ENCODE measurements around the gene TTC21A.

Gene TTC21A

DNA sequence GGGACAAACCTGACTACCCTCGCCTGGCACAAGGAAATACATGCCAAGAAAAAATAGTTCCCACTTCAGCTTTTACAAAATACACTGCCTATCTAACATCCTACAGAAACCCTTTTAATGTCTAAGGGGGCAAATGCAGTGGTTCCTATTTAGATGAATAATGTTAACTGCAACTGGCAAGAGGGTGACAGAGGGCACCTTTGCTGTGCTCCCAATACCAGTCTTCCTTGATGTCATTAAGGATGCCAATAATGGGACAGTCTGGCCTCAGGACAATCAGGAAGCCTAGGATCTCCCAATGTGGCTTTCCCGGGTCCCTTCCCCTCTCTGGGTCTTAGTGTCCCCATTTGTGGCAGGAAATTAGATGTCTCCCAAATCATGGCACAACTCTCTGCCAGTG is 32.0 kb downstream of the TTC21A start:
- DNase-seq: peak in 1 of 2 donors; percentile 22

DNA sequence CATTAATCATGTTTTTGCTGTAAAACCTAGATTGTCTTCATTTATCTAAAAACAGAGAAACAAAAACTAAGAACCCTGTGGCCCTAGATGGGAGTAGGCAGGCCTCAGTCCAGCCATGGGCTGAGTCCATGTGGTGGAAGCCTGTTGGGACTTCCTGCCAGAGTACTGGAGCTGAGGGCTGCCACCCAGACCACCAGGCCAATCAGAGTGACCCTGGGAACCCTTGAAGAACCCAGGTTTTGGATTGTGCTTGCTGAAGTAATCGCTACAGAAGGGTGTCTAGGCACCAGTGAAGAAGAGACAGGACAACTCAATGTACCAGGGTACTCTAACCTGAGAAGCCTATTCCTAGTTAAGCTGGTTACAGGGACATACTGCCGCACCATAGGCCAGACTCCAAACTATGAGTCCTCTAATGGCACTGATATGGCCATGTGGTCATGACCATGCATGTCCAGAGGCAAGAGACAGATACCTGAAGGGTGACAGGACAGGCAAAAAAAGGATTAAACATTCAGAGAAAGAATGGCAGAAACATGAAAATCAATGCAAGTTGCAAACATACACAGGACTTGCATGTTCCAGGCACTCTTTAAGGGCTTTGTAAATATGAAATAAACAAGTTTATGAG is 33.0 kb downstream of the TTC21A start:
- DNase-seq: peak in 1 of 2 donors; percentile 15

DNA sequence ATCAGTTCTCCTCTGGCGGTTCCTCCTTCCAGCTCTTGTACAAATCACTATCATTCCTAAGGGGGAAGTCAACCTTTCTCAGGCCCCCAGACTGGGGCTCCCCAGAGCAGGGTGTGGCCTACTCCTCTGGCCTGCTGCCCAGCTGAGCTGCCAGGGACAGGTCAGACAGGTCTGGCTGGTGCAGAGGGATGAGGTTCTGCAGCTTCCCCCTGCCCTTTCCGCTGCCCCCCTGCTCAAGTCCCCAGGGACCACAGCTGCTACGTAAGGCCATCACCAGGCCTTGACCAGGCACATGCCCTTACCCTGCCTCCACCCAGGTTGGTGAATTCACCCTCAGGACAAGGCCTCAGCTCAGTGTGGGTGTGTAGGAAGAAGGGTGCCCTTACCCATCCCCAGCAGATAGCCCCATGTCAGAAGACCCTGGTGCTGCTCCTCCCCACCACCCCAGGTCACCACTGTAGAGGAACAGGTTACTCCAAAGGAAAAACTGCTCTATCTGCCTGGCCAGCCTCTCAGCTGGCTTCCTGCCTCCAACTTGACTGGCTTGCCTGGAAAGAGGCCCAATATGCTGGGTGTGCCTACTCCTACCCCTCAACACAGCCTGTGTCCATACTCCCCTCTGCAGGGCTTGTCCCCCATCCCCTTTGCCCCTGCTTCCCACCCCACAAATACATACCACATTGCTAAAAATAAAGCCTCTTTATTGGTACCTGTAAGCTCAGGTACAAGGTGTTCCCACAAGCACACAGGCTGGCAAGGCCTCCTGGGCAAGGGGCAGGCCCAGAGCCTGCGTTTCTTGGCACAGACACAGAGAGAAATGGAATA is 33.9 kb downstream of the TTC21A start:
- peak in 1 of 2 donors; percentile 51 for DNase-seq

DNA sequence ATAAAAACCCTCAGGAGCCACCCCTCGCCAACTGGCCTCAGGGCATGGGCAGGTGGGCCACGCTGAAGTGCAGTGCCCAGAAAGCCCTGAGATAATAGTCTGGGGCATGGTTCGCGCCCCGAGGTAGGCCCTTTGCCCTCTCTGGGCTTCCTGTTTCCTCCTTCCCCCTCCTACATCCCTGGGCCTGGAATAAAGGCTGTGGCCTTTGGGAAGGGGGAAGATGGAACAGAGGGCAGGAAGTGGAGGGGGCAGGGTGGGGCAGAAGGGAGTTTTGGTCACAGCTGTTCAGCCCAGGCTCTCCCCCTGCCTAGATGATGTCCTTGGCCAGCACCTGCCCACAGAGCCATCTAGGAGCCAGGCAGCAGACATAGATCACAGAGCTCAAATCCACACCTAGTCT is 34.6 kb downstream of the TTC21A start:
- DNase-seq: peak in 1 of 2 donors; percentile 13

DNA sequence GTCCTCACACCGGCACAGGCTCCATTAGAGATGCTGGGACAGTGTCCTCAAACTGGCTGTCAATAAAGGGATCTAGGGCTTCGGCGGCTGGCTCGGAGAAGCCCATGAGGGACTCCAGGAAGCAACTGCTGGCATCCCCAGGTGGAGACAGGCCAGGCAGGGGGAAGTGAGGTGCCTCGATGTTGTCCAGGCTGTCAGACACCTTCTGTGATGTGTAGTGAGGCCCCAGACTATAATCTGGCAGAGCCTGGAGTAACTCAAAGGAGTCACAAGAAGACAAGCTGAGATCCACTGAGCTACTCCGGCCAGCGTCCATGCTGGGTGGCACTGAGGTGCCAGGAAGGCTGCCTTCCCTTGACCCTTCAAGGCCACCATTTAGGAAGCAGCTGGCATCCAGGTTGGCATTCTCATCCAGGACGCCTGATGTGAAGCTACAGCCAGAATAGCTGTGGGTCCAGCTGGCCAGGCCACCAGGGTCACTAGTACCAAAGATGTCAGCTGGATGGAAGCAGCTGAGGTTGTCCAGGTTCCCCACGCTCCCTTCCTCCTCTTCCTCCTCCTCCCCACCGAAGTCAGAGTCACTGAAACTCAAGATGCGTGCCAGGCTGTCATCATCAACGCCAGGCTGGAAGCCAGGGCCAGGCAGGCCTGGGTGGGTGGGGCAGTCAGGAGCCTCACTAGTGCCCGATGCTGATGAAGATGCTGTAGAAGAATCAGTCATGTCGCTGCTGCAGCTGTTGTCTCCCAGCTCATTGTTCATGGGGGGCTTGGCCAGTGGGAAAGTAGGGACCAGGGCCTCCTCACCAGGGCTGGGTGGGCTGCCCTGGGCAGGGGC is 35.8 kb downstream of the TTC21A start:
- peak in 1 of 2 donors; percentile 11 for DNase-seq

DNA sequence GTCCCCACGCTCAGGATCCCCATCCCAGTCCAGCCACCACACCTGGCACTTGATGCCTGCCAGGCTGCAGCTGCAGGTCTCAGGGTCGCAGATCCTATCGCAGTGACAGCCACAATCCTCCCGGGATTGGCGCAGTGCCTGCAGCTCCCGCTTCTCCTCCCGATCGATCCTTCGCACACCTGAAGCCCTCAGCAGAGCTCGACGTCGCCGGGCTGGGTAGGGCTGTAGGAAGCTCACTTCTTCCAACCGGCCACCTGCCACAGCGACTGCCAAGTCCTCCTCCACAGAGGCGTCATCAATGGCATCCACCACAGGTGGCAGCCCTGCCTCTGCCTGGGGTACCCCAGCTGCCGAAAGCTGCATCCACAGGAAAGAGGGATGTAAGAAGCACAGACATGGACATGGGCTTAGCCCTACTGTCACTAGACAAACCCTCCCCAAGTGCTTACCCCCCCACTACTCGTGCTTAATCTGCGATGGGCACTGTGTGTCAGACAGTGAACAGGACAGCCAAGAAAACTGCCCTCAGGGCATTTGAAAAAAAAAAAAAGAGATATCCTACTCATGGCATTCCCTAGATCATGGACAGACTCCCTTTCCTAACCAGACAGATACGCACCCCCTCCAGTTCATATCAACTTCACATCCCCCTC is 36.7 kb downstream of the TTC21A start:
- DNase-seq: peak in 1 of 2 donors; percentile 12

DNA sequence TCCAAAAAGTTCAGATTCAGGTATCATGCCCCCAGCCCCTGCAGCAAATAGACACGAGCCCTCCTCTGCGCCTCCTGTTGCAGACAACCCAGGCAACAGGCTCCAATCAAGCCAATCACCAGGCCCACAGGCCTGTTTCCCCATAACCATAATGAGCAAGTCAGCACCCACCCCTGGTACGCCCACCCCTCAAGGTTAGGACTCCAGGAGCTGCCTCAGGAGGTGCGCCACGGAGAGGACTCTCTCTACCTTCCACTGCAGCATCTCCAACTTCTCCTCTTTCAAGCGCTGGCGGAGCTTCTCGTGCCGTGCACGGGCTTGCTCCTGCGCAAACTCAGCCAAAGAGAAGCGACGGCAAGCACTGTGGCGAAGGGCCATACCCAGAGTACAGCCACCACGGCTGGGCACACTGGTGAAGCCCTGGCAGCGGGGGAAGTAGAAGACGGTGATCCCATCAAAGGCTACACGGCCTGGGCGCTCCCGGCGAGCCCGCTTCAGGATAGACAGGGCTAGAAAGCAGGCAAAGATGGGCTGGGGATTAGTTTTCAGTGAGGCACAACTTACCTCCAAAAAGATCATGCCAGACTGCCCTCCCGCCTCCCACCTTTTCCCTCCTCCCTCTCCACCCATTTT is 37.4 kb downstream of the TTC21A start:
- peak in 1 of 2 donors; percentile 11 for DNase-seq

DNA sequence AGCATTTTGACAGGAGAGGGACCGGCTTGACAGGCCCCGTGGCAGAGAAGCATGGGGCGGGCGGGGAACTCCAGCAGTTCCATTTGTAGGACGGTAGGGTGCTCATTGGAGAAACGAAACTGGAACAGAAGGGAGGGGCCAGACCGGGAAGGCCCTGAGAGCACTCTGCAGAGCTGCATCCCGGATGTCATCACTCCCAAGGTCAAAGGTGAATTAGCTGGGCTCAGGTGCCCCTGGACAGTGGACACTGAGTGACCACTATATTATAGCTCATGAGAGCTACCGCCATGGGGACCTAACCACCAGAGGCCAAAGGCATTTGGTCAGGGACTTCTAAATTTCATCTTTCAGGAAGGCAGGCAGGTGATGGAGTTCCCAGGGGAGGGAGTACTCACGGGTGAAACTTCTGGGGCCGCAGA is 38.6 kb downstream of the TTC21A start:
- peak in 1 of 2 donors; percentile 60 for DNase-seq

DNA sequence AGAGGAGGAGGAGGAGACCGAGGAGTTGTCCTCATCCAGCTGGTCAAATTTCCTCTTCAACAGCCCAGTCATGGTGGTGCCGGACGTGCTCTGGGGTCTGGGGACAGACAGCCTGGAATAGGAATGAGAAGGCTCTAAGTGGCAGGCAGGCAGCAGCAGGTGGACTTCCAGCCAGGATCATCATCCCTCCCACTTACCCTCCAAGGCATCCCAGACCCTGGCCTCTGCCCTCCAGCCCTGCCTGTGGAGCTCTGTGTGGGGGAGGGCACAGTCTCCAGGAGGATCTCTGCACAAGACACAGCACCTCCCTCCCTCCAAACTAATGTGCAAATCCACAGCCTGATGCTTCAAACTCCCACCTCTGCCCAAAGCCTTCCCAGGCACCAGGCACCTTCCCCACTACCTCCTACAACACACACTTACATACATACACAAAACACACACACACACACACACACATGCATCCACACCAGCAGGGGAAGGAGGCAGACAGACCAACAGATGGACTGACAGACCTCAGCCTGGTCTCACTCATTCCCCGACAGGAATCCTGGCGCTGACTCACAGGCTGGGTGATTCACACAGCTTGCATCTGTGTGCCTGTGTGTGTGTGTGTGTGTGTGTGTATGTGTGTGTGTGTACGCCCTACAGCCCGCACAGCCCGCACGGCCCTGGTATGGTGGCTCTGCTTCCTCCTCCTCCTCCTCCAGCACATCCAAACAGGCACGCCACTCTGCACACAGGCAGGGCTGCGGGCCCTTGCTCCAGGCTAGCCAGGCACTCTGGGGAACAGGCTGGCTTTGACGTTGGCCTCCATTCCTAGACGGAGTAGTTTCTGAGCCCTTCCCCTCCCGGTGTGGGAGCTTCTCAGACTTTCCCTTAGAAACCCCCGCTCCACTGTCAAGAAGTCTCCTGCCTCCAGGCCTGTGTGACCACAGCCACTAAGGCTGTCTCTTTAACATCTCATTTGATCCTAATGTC is 39.4 kb downstream of the TTC21A start:
- peak; percentile 67 to 81 for DNase-seq

DNA sequence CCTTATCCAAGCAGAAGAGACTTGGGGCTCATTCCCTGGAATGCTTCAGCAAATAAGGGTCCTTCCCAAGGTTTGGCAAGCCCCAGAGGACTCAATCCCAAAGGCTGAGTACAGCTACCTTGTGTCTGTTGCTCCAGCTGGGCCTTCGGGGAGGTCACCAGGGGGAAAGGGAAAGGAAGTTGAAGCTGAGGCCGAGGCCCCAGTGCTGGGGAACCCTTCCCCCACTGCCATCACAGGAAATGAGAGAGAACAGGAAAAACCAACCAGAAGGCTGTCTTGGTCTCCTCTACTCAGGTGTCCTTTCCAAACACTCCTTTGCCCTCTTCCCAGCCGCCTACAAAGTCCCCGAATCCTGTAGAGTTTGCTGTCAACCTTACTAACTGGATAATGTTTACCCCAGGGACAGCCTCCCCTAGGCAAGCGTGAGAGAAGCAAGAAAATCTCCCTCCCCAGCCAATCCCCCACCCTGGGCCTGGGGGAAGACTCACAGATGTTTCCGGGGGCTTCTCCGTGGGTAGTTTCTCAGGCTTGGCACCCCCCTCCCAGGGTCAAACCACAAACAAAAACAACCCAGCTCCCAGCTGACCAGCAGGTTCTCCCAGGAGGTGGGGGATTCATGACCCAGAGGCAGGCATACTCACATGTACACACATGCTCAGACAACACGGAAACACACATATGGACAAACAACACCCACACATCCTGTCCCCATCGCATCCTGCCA is 40.4 kb downstream of the TTC21A start:
- DNase-seq: peak in 1 of 2 donors; percentile 63

DNA sequence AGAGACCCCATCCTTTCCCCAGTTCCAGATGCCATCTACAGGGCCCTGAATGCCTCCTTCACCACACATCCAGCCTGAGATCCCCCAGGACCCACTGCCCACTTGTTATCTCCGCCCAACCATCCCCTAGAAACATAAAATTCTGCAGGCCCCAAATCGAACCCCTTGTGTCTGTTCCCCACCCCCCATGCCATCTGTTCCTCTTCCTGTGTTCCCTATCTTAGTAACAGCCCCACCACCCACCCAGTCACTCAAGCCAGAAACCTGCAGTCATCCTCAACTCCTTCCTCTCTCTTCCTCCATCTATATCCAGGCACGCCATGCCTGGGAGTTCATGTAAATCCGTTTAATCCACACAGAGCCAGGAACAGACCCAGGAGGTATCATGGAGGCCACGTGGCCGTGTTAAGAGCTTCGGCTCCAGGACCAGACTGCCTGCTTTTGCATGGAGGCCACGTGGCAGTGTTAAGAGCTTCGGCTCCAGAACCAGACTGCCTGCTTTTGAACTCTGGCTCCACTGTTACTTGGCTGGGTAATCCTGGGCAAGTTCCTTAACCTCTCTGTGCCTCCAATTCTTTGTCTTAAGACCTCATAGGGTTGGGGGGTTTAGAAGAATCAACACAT is 41.1 kb downstream of the TTC21A start:
- DNase-seq: no peak

DNA sequence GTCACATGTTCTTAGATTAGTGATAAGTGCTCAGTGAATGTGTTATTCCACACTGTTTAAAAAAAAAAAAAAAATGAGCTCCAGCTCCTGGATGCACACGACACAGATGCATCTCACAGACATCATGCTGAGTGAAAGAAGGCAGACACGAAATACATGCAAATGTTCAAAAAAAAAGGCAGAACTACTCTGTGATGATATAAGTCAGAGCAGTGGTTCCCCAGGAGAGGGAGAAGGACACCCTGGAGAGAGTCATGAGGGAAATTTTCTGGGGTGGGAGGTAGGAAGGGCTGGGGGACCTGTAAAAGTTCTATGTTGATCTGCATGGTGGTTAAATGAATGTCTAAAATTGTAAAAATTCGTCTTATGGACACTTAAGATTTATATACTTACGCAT is 41.6 kb downstream of the TTC21A start:
- no peak for DNase-seq

DNA sequence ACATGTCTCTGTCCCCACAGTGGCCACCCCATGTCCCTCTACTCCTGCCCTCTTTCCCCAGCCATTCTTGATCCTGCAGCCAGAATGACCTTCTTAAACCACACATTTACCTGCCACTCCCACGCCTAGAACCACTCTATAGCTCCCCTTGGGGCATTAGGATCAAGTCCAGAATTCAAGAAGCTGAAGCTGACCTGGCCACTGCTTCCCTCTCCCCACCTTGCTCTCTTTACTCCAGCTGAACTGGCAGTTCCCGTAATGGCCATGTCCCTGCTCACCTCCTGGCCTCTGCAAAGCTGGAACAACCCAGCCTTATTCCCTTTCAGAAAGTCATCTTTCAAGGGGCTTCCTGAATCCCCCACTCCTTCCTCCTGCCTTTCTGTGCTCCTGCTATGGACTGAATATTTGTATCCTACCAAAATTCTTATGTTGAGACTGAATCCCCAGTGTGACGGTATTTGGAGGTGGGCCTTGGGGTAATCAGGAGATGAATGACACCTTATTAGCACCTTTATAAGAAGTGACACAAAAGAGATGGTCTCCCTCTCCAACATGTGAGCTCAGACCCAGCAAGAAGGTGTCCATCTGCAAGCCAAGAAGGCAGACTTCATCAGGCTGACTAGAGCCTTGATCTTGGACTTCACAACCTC is 42.1 kb downstream of the TTC21A start:
- DNase-seq: no peak

DNA sequence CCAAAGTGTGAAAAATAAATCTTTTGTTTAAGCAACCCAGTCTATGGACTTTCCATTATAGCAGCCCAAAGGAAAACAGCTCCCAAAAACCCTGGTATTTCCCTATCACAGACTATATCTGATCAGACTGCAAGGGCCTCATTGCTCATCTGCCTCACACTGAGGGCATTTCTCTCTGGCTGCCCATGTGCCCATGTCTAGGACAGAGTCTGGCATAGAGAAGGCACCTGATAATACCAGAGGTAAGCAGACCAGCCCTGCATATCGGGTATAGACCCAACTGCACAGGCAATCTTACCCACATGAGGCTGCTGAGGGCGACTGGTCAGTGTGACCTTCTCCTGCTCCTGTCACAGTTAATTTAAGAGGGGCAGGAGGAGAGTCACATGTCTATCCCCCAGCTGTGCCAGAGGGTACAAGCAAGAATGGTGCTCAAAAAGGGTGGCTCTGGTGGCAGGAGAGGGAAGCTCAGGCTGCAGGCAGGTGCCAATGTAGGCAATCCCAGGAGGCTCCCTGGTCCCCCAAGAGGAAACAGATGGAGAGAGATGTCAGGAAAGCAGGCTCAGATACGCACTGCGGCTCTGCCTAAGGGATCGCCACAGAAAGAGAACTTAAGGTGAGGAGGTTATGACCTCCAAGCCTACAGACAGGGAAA is 42.8 kb downstream of the TTC21A start:
- DNase-seq: no peak

DNA sequence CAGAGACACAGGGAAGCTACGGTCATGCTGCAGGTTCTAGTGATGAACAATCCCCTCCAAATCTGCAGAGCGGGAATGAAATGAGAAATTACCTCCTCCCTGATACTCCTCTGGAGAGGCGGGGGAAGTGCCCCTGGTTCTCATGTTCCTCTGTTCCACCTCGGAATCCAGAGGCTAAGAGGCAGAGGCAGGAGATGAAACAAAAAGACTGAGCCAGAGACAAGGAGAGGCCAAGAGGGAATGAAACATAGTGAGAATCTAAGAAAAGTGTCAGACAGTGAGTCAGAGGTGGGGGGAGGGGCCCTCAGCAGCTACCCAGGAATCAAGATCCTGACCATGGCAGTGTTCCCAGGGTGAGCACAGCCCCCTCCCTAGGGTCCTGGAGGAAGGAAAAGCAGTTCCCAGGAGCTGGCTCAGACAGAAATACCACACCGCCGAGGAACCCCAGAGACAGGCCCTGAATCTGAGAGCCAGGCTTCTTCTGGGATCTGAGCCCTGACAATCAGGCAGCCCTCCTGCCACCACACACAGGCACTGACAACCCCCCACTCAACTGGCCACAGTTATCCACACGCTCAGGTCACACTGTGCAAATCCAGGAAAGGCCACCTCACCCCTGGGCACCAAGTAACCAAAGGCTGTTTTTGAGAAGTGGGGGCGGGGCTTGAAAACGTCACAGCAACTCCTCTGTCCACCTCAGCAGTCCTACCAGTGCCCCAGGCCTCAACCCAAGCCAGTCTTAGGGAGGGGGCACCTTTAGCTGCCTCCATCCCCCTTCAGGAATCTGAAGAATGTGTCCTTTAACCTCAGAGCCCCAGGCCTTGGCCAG is 43.5 kb downstream of the TTC21A start:
- peak; percentile 63 to 66 for DNase-seq

DNA sequence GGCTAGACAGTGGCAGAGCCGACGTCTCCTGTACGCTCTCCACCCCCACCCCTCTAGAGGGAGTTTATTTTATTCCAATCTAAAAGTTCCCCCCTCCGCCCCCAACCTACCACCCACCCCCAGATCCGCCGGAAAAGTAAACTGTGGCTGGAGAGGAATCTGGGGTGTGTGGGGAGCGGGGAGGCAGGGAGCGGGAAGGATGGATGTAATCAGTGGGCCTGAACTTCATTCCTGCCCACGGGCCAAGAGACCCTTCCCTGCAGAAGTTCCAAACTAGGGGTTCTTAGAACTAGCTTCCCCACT is 46.4 kb downstream of the TTC21A start:
- no peak for DNase-seq

DNA sequence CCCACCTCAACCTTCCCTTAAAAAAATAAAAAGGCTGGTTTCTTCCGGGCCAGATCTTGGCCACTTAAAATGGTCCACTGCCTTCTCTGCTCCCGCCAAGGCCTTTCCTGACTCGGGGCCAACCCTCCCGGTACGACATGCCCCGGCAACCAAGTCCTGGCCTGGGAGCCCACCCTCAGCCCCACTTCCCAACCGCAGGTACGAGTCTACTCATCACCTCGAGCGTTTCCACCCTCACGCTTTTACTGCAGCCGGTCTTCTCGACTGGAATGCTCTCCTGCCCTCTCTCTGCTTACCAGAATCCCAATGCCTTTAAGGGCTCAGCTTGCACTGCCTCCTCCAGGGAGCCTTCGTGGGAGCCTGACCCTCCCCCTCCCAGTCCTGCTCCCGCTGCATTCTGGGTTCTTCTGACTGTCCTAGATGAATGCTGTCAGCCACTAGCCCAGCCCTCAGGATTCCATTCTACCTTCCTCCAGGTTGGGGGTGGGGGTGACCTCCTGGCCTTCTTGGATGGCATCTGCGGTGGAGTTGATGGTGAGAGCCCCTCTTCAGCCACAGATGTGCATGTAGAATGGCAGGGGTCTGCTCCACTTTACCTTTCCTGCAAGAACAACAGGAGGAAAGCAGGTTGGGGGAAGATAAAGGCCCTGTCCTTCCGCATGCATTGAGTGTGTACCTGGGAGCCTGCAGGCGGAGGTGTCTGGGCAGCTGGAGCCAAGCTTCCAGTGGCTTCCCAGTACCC is 47.0 kb downstream of the TTC21A start:
- no peak for DNase-seq

Data from CD4-positive, alpha-beta T cell treated with Interleukin-4 for 1 hour (primary cell).